ENCODE measurements around the gene PTPN1.

The PTPN1 gene

DNA sequence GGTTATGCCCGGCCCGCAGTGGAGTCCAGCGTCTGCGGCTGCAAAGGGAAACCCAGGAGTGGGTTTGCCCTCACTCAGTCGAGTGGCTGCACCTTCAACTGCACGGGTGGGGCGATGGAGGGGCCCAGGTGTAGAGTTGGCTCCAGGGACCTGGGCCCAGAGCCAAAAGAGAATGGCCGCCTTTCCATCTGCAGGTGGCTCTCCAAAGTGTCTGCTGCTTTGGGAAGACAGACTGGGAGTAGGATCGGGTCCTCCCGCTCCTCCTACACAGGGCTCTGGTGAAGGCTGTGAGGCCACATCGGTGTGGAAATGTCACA is 80.1 kb downstream of the PTPN1 start:
- H3K27ac ChIP-seq (ENCODE audit: poor library complexity, severe bottlenecking): no peak overlapping the region
- H3K27me3 ChIP-seq (ENCODE audit: insufficient read depth, poor library complexity, severe bottlenecking): no peaks in the 10 kb centered on the region
- peaks cover 28% of the 10 kb centered on the region for H3K36me3 ChIP-seq (ENCODE audit: low read depth)
- TF ChIP-seq, protein P1, sequence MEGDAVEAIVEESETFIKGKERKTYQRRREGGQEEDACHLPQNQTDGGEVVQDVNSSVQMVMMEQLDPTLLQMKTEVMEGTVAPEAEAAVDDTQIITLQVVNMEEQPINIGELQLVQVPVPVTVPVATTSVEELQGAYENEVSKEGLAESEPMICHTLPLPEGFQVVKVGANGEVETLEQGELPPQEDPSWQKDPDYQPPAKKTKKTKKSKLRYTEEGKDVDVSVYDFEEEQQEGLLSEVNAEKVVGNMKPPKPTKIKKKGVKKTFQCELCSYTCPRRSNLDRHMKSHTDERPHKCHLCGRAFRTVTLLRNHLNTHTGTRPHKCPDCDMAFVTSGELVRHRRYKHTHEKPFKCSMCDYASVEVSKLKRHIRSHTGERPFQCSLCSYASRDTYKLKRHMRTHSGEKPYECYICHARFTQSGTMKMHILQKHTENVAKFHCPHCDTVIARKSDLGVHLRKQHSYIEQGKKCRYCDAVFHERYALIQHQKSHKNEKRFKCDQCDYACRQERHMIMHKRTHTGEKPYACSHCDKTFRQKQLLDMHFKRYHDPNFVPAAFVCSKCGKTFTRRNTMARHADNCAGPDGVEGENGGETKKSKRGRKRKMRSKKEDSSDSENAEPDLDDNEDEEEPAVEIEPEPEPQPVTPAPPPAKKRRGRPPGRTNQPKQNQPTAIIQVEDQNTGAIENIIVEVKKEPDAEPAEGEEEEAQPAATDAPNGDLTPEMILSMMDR (IDR thresholded peaks at IDR 0.05; ENCODE audit: poor library complexity, severe bottlenecking): no peak
- DNase-seq (ENCODE audit: low spot score) (peak; percentile 74), ATAC-seq (ENCODE audit: low read depth) (no peak)
- no peaks in the 10 kb centered on the region for H3K9me3 ChIP-seq (ENCODE audit: severe bottlenecking)
- no peak overlapping the region for H3K4me3 ChIP-seq (ENCODE audit: severe bottlenecking)
- H3K4me1 ChIP-seq (ENCODE audit: insufficient read depth, poor library complexity, severe bottlenecking): peaks cover 19% of the 10 kb centered on the region

GRCh38 chr20:50591233-50591852 is 81.2 kb downstream of the PTPN1 start:
- H3K27me3 ChIP-seq (ENCODE audit: insufficient read depth, poor library complexity, severe bottlenecking): no peaks in the 10 kb centered on the region
- ATAC-seq (ENCODE audit: low read depth) (no peak), DNase-seq (ENCODE audit: low spot score) (no peak)
- H3K27ac ChIP-seq (ENCODE audit: poor library complexity, severe bottlenecking): no peak overlapping the region
- H3K36me3 ChIP-seq (ENCODE audit: low read depth): peaks cover 17% of the 10 kb centered on the region
- no peaks in the 10 kb centered on the region for H3K9me3 ChIP-seq (ENCODE audit: severe bottlenecking)
- TF ChIP-seq, protein P1 (IDR thresholded peaks at IDR 0.05; ENCODE audit: poor library complexity, severe bottlenecking): no peak
- no peak overlapping the region for H3K4me3 ChIP-seq (ENCODE audit: severe bottlenecking)
- peaks cover 24% of the 10 kb centered on the region for H3K4me1 ChIP-seq (ENCODE audit: insufficient read depth, poor library complexity, severe bottlenecking)

DNA sequence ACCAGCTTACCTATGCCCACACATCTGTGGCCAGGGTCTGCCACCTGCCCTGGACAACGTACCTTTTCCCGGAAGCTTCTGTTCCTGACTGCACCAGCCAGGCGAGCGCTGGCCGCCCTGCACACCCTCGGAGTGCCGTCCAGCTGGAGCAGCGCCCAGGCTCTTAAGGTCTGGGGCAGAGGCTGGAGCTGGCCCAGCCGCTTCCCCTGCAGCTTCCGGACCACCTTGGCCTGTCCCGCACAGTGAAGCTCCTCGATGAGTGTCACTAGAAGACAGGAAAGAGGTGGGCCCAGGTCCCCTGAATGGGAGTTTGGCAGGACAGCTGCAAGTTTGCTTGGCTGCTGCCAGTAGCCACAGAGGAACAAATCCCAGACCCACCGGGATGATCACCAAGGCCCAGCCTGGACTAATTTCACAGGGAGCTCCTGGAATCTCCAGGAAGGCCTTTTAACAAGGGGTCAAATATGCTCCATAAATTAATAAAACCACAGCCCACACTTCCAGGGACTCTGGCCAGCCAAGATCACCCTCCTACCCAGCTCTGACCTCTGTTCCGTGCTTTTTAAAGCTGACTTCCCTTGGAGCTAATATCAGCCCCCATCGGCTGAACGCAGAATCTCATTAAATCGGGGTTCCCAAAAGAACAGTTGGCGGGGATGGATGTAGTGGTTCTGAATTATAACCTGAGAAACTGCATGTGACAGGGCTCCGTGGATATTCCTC is 82.3 kb downstream of the PTPN1 start:
- H3K9me3 ChIP-seq (ENCODE audit: severe bottlenecking): no peaks in the 10 kb centered on the region
- no peak for ATAC-seq (ENCODE audit: low read depth)
- peaks cover 16% of the 10 kb centered on the region for H3K4me1 ChIP-seq (ENCODE audit: insufficient read depth, poor library complexity, severe bottlenecking)

DNA sequence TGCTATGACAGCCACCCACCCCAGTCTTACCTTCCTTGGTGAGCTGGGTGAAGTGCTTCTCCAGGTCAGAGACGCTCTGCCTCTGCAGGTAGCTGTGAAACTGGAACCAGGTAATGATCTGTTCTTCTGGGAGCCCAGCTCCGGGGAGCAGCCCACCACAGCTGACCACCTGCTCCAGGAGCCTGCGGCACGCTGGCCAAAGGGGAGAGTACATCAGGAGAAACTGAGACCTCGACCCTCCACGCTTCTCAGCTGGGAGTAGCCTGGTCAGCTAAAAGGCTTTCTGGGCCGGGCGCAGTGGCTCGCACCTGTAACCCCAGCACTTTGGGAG is 82.8 kb downstream of the PTPN1 start:
- ATAC-seq (ENCODE audit: low read depth): no peak
- Histone ChIP-seq H3K4me1 (ENCODE audit: insufficient read depth, poor library complexity, severe bottlenecking) (peaks cover 11% of the 10 kb centered on the region), H3K4me3 (ENCODE audit: severe bottlenecking) (no peak overlapping the region), H3K36me3 (ENCODE audit: low read depth) (peaks cover 14% of the 10 kb centered on the region), H3K27ac (ENCODE audit: poor library complexity, severe bottlenecking) (no peak overlapping the region), H3K27me3 (ENCODE audit: insufficient read depth, poor library complexity, severe bottlenecking) (no peaks in the 10 kb centered on the region), H3K9me3 (ENCODE audit: severe bottlenecking) (no peaks in the 10 kb centered on the region)
- TF ChIP-seq, protein P1 (IDR thresholded peaks at IDR 0.05; ENCODE audit: poor library complexity, severe bottlenecking): no peak
- no peak for DNase-seq (ENCODE audit: low spot score)

More for the DNA sequence above, 82.3 kb downstream of the PTPN1 start:
- Histone ChIP-seq H3K4me3 (ENCODE audit: severe bottlenecking) (no peak overlapping the region), H3K36me3 (ENCODE audit: low read depth) (peaks cover 14% of the 10 kb centered on the region), H3K27ac (ENCODE audit: poor library complexity, severe bottlenecking) (no peak overlapping the region), H3K27me3 (ENCODE audit: insufficient read depth, poor library complexity, severe bottlenecking) (no peaks in the 10 kb centered on the region)
- TF ChIP-seq, protein P1 (IDR thresholded peaks at IDR 0.05; ENCODE audit: poor library complexity, severe bottlenecking): no peak
- DNase-seq (ENCODE audit: low spot score): peak; percentile 73

DNA sequence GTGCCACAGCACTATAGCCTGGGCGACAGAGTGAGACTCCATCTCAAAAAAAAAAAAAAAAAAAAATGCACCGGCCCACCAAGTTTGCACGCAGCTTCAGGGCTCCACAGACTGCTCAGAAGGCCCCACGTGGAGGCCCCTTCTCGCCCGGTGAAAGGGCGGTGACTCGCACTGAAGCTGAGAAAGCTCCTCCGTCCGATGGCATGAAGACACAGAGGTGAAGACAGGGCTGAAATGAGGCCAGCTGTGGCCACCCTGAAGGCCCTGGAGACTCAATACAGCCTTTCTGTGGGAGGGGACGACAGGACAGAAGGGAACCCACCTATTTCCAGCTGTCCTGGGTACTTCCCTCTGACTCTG is 84.0 kb downstream of the PTPN1 start:
- peaks cover 5% of the 10 kb centered on the region for H3K4me1 ChIP-seq (ENCODE audit: insufficient read depth, poor library complexity, severe bottlenecking)
- no peaks in the 10 kb centered on the region for H3K9me3 ChIP-seq (ENCODE audit: severe bottlenecking)
- H3K36me3 ChIP-seq (ENCODE audit: low read depth): peaks cover 10% of the 10 kb centered on the region
- no peak overlapping the region for H3K27ac ChIP-seq (ENCODE audit: poor library complexity, severe bottlenecking)
- no peaks in the 10 kb centered on the region for H3K27me3 ChIP-seq (ENCODE audit: insufficient read depth, poor library complexity, severe bottlenecking)
- ATAC-seq (ENCODE audit: low read depth): no peak
- no peak overlapping the region for H3K4me3 ChIP-seq (ENCODE audit: severe bottlenecking)
- TF ChIP-seq, protein P1 (IDR thresholded peaks at IDR 0.05; ENCODE audit: poor library complexity, severe bottlenecking): no peak
- DNase-seq (ENCODE audit: low spot score): no peak

Measured in RWPE2 (cell line).